SJSA1 (cell line): ENCODE results near the gene CCDC122. TPM values are rescaled to one million over a fixed set of nuclear protein-coding genes. Genes with fewer than 3 reads are reported as not detected.

ENCODE experiments used
- DNase-seq, 2 experiments: peaks; one replicate each; pipeline ENCODE4 v3.0.0-alpha.2; 2015 to 2020; ENCODE audit warnings: low spot score in 2 of 2, low read depth in 1 of 2
- H3K27ac ChIP-seq: fragments of 250-450 bp; sonication (Bioruptor Pico); 2 replicates; pipeline ENCODE4 v1.5.1; 2020; ENCODE audit warnings: mild to moderate bottlenecking, moderate library complexity
- H3K27me3 ChIP-seq: fragments of 250-450 bp; sonication (Bioruptor Pico); replicated peaks from 2 replicates; pipeline ENCODE4 v1.5.1; 2020; ENCODE audit warnings: mild to moderate bottlenecking, moderate library complexity
- H3K36me3 ChIP-seq: fragments of 250-450 bp; sonication (Bioruptor Pico); 2 replicates; pipeline ENCODE4 v1.5.1; 2020; ENCODE audit warnings: mild to moderate bottlenecking
- H3K4me1 ChIP-seq: fragments of 250-450 bp; sonication (Bioruptor Pico); replicated peaks from 2 replicates; pipeline ENCODE4 v1.6.1; 2021; ENCODE audit warnings: mild to moderate bottlenecking
- H3K4me3 ChIP-seq: fragments of 250-450 bp; sonication (Bioruptor Pico); 2 replicates; pipeline ENCODE4 v1.5.1; 2020; ENCODE audit warnings: mild to moderate bottlenecking
- H3K9me3 ChIP-seq: fragments of 250-450 bp; sonication (Bioruptor Pico); replicated peaks from 2 replicates; pipeline ENCODE4 v1.5.1; 2020; ENCODE audit warnings: mild to moderate bottlenecking
- total RNA-seq: library from RNA; depleted of rRNA; stranded (reverse); fragments of >200 nt; shearing (Covaris generic); gene quantifications from 2 replicates; pipeline ENCODE4 v1.2.3, GENCODE V29; 2014

The CCDC122 gene
- total RNA-seq, 1 experiment from 2014 or later, result 4.6 TPM

- no peak overlapping the region for H3K4me3 ChIP-seq
- peaks cover 11% of the 10 kb centered on the region for H3K4me1 ChIP-seq
- H3K27ac ChIP-seq, result no peak overlapping the region
- no peak for DNase-seq
- no peaks in the 10 kb centered on the region for H3K9me3 ChIP-seq
- no peaks in the 10 kb centered on the region for H3K27me3 ChIP-seq
- H3K36me3 ChIP-seq, result no peaks in the 10 kb centered on the region
Observed at GRCh38 chr13:43894438-43894837, 14.9 kb upstream of the CCDC122 start.

DNA sequence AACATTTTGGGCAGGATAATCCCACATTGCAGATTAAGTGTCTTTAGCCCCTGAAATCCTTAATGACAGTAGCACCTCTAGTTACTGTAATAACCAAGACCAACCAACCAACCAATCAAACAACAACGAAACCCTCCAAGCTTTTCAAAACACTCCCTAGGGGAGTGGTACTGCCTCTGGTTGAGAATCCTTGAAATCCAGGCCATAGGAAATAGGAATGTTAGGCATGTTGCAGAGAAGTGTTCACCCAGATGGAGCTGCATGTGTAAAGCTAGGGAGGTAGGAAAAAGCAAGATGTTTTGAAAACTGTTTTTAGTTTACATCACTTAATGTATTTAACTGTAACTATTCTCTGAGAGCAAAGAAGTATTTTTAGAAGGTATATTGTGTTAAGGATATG, 4.7 kb upstream of the CCDC122 start:
- peaks cover 4% of the 10 kb centered on the region; the same call in 1 of the 2 replicates for H3K4me1 ChIP-seq
- H3K36me3 ChIP-seq, result peaks cover 2% of the 10 kb centered on the region
- no peaks in the 10 kb centered on the region for H3K27me3 ChIP-seq
- no peak overlapping the region for H3K4me3 ChIP-seq
- H3K27ac ChIP-seq, result no peak overlapping the region
- DNase-seq, result no peak
- no peaks in the 10 kb centered on the region for H3K9me3 ChIP-seq

DNA sequence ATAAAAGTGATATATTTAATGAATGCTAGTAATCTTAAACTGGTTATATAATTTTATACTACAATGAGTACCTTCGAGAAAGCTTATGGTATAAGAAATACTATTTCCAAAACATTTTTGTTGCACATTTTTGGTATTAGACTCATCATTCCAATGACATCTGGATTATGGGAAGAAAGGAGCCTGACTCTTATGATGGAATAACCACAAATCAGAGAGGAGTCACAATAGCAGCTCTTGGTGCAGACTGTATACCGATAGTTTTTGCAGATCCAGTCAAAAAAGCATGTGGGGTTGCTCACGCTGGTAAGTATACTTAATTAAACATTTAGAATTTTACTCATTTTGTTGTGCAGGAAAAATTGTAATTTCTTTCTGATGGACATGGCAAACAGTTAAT, 4.1 kb upstream of the CCDC122 start:
- H3K4me3 ChIP-seq, result no peak overlapping the region
- no peak overlapping the region for H3K27ac ChIP-seq
- H3K4me1 ChIP-seq, result peaks cover 4% of the 10 kb centered on the region
- no peaks in the 10 kb centered on the region for H3K27me3 ChIP-seq
- H3K9me3 ChIP-seq, result no peaks in the 10 kb centered on the region
- DNase-seq, result no peak
- H3K36me3 ChIP-seq, result peaks cover 4% of the 10 kb centered on the region

DNA sequence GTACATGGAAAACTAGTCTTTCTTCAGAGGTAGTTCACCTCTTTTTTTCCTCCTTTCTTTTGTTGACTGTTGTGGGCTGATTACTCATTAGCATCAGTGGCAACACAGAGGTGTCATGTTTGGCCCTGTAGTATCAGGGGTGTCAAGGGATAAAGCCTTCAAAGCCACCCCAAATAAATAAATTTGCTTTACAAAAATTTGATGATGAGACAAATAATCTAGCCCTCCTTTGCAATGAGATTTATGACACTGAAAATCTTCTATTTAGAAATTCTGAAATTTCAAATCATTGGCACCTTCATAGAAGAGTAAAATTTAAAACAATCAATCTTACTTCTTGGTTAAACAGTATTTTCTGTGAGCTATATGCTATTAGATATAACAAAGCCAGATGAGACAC, 2.0 kb upstream of the CCDC122 start:
- Histone ChIP-seq H3K4me3 (no peak overlapping the region), H3K36me3 (peaks cover 4% of the 10 kb centered on the region), H3K4me1 (peaks cover 10% of the 10 kb centered on the region), H3K9me3 (no peaks in the 10 kb centered on the region), H3K27ac (no peak overlapping the region), H3K27me3 (no peaks in the 10 kb centered on the region)
- no peak for DNase-seq

DNA sequence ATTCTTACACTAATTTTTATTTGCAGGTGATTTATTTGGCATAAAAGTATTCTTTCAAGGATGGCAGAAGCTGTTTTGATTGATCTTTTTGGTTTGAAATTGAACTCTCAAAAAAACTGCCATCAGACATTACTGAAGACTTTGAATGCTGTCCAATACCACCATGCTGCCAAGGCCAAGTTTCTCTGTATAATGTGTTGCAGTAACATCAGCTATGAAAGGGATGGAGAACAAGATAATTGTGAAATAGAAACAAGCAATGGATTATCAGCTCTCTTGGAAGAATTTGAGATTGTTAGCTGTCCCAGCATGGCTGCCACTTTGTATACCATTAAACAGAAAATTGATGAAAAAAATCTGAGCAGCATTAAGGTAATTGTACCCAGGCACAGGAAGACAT, 1.4 kb upstream of the CCDC122 start:
- Histone ChIP-seq H3K27ac (no peak overlapping the region), H3K9me3 (no peaks in the 10 kb centered on the region), H3K4me1 (peaks cover 10% of the 10 kb centered on the region), H3K36me3 (peaks cover 4% of the 10 kb centered on the region), H3K4me3 (no peak overlapping the region), H3K27me3 (no peaks in the 10 kb centered on the region)
- DNase-seq, result no peak

DNA sequence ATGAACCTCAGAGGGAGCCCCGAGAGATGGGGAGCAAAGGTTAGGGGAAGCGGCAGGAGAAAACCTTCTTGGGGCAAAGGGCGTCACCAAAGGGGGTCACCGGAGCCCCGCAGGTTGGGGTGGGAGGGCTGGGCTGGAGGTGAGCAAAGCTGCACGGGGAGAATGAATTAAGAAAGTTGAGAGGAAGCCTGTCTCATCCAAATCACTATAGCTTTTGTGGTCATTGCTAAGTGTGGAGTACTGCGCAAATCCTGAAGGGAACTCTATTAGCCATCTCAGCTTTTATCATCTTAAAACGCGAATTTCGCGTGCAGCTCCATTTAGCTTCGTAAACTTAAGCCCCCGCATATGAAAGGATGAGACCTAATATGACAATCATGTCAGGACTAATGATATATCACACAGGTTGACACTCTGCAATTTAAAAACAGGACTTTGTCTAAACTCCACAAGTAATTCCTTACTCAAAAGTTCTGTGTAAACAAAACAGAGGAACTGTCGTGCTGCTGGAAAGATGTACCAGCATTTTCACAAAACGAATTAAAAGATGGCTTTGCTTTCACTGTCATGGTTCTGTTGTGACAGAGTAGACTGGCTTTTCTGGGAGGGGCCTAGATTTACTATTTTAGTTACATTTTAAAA, 795 bp upstream of the CCDC122 start:
- H3K36me3 ChIP-seq, result peaks cover 4% of the 10 kb centered on the region
- peak overlapping the region; percentile 78 for H3K4me3 ChIP-seq
- no peak for DNase-seq
- no peak overlapping the region for H3K27ac ChIP-seq
- peaks cover 10% of the 10 kb centered on the region for H3K4me1 ChIP-seq
- no peaks in the 10 kb centered on the region for H3K27me3 ChIP-seq
- no peaks in the 10 kb centered on the region for H3K9me3 ChIP-seq

- peak in 1 of 2 experiments; percentile 10 for DNase-seq
- Histone ChIP-seq H3K9me3 (no peaks in the 10 kb centered on the region), H3K4me3 (peak within 1 kb of the TSS; percentile 78), H3K36me3 (peaks cover 4% of the 10 kb centered on the region), H3K27me3 (no peaks in the 10 kb centered on the region), H3K4me1 (peaks cover 10% of the 10 kb centered on the region), H3K27ac (peak within 1 kb of the TSS; percentile 96)
Observed at GRCh38 chr13:43879755-43880181, 228 bp upstream of the CCDC122 start, which contains the start of gene LACC1. Gene LACC1, plus strand, starts transcription at chr13:43879904. Its CDS starts 1,082 bp downstream, at chr13:43880986.

DNA sequence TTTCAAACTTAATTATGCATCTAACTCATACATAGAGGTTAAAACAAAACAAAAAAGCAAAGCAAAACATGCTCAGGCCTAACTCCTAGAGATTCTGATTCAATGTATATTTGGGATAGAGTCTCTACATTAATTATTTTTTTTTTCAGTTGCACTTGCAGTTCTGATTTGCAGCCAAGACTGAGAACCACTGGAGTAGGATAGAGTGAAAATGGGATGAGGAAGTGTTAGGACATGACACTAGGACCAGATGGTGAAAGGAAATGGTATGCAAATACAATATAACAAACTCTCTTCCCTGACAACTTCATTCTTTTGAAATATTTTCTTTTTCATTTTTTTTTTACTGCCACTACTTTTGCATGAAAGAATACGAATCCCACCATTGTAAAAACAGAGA, 1.8 kb downstream of the CCDC122 start:
- Histone ChIP-seq H3K27me3 (no peaks in the 10 kb centered on the region), H3K9me3 (no peaks in the 10 kb centered on the region), H3K36me3 (peaks cover 4% of the 10 kb centered on the region), H3K4me3 (no peak overlapping the region), H3K27ac (no peak overlapping the region), H3K4me1 (peaks cover 10% of the 10 kb centered on the region)
- no peak for DNase-seq

DNA sequence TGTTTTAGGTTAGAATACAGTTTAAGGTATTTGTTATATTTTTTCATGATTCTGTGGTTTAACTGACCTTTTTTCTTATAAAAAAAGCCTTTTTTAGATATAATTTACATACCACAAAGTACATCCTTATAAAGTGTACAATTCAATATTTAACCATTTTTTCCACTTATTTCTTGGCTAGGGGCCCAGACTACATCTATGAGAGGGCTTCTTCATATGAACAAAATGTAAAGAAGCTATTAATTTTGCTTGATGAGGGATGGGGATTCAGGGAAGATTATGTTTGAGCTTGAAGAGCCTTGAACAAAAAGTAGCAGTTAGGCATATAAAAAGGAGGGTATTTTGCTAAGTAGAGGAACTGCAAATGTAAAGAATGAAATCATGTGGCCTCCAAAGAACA, 2.2 kb downstream of the CCDC122 start:
- Histone ChIP-seq H3K27me3 (no peaks in the 10 kb centered on the region), H3K9me3 (no peaks in the 10 kb centered on the region), H3K36me3 (peaks cover 4% of the 10 kb centered on the region), H3K4me1 (peaks cover 10% of the 10 kb centered on the region), H3K4me3 (no peak overlapping the region), H3K27ac (no peak overlapping the region)
- DNase-seq, result no peak

DNA sequence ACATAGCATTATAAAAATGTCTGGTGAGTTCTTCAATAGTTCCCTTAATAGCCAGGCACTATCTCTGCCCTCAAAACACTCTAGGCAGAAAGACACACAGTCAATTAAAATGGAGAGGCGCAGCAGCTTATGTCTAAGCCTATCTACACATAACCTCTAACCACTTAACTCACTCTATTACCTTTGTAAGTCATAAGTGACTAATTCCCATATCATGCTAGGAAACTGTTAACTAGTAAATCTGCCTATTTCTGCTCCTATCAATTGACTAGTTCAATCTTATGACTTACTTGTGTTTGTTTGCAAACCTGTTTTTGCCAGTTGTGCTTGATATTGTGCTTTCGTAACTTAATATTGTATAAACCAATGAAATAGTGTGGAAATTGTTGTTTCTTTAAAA, 3.2 kb downstream of the CCDC122 start:
- Histone ChIP-seq H3K27me3 (no peaks in the 10 kb centered on the region), H3K36me3 (peaks cover 4% of the 10 kb centered on the region), H3K4me1 (peaks cover 10% of the 10 kb centered on the region), H3K27ac (no peak overlapping the region), H3K4me3 (no peak overlapping the region), H3K9me3 (no peaks in the 10 kb centered on the region)
- DNase-seq, result no peak

DNA sequence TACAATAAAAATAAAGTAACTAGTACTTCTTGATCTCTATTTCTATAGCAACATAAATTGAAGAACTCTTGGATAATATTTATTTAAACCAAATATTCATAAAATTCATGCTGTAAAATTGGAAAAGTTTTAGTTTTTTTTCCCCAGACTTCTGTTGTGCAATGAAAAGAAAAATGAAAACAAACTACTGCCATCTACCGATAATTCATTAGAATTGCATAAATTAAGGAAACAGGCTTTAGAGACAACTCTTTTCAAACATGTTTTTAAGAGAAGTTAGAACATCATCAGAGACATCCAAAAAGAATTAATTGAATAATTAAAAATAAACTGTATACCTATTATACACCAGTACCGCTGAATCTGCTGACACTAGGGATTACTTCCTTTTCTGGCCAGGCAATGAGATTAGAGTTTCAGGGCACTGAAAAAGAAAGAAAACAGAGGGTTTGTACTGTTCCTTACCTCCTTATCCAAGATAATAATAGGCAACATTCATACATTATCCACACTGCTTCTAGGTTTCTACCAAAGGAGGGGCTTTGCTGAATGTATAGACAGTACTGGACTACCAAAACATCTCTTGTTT, 4.9 kb downstream of the CCDC122 start:
- peaks cover 6% of the 10 kb centered on the region for H3K4me1 ChIP-seq

DNA sequence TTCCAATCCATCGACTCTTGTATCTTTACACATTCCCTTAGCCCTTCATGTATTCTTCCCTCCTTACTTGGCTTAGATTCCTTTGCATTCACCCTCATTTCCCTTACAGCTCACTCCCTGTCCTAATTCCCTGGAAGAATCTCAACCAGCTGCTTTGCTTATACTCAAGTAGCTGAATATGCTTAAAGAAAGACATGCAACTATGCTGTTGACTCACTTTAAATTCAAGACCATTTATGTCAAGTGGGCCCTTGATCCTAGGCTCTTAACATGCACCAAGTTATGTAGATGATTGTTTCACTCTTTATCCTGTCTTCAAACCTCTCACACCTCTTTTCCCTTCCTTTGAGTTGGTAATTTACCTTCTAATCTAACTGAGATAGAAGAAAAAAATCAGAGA, 7.4 kb downstream of the CCDC122 start:
- Histone ChIP-seq H3K4me1 (no peaks in the 10 kb centered on the region), H3K4me3 (no peak overlapping the region), H3K27ac (no peak overlapping the region), H3K27me3 (no peaks in the 10 kb centered on the region), H3K9me3 (no peaks in the 10 kb centered on the region), H3K36me3 (no peaks in the 10 kb centered on the region; the same call in 1 of the 2 replicates)
- DNase-seq, result no peak

More for the DNA sequence above, 4.9 kb downstream of the CCDC122 start:
- H3K27ac ChIP-seq, result no peak overlapping the region
- peaks cover 4% of the 10 kb centered on the region for H3K36me3 ChIP-seq
- H3K9me3 ChIP-seq, result no peaks in the 10 kb centered on the region
- DNase-seq, result peak in 1 of 2 experiments; percentile 4
- H3K27me3 ChIP-seq, result no peaks in the 10 kb centered on the region
- no peak overlapping the region for H3K4me3 ChIP-seq

- no peaks in the 10 kb centered on the region for H3K36me3 ChIP-seq
- no peaks in the 10 kb centered on the region for H3K27me3 ChIP-seq
- peak overlapping the region; percentile 38; the same call in 1 of the 2 replicates for H3K27ac ChIP-seq
- no peak overlapping the region for H3K4me3 ChIP-seq
- H3K9me3 ChIP-seq, result no peaks in the 10 kb centered on the region
- DNase-seq, result peak in 1 of 2 experiments; percentile 4
- peaks cover 5% of the 10 kb centered on the region; the same call in 1 of the 2 replicates for H3K4me1 ChIP-seq
Observed at GRCh38 chr13:43865892-43866291, 13.6 kb downstream of the CCDC122 start.

GRCh38 chr13:43864921-43865320, 14.6 kb downstream of the CCDC122 start:
- Histone ChIP-seq H3K4me1 (peaks cover 5% of the 10 kb centered on the region; the same call in 1 of the 2 replicates), H3K36me3 (no peaks in the 10 kb centered on the region), H3K4me3 (no peak overlapping the region), H3K9me3 (no peaks in the 10 kb centered on the region), H3K27me3 (no peaks in the 10 kb centered on the region), H3K27ac (no peak overlapping the region)
- no peak for DNase-seq
